AG09309 (cell line): ENCODE measurements around the gene CAMK2B.

Experiments used
- DNase-seq: peaks from one replicate; pipeline ENCODE4 v3.0.0-alpha.2; 2010; ENCODE audit warnings: low read depth
- H3K4me3 ChIP-seq: 2 replicates; pipeline ENCODE4 v1.5.1; 2011; ENCODE audit warnings: mild to moderate bottlenecking, low read depth, low read length, moderate library complexity; ENCODE audit not compliant: control insufficient read depth
- TF ChIP-seq, protein P1 (sequence below): IDR thresholded peaks from 2 replicates; pipeline ENCODE4 v1.5.1; 2011; ENCODE audit warnings: mild to moderate bottlenecking, low read depth, low read length, inconsistent platforms; ENCODE audit not compliant: insufficient read depth, control insufficient read depth; ENCODE audit errors: missing control alignments

Gene CAMK2B

DNA sequence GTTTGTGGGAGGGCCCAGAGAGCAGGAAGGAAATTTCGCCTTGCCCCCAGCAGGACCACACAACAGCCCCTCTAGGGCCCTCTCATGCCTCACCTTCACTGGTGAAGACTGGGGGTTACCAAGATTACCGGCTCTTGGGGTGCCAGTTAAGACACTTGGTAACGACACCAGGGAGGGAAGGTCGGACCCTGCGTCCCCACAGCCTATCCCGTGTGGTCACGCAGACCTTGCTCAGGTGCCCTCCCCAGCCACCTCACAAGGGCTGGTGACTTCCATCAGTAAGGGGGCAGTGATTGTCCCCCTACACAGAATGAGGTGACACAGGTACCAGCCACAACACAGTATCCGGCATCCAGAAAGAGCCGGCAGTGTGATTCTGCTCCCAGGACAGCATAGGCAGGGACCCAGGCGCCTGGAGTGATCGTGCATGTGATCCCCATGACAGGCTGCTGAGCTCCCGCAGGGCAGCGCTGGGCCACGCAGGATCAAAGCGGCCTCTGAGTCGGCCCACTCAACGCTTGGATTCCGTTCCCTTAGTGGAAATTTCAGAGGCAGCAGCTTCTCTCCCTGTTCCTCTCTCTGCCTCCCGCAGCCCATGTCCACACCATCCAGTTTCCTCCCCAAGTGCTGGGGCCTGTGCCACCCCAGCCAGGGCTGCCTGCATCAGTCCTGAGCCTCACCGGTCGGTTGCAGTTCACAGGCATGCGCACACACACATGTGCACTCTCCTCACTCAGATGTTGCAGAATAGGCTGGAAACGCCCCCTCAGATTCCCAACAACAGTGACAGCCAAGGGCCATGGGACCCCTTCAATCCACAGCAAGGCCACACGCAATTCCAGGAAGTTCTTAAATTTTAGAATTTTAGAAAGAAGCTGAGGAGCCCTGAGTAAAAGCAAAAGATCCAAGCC, 35.8 kb downstream of the CAMK2B start:
- TF ChIP-seq, protein P1, sequence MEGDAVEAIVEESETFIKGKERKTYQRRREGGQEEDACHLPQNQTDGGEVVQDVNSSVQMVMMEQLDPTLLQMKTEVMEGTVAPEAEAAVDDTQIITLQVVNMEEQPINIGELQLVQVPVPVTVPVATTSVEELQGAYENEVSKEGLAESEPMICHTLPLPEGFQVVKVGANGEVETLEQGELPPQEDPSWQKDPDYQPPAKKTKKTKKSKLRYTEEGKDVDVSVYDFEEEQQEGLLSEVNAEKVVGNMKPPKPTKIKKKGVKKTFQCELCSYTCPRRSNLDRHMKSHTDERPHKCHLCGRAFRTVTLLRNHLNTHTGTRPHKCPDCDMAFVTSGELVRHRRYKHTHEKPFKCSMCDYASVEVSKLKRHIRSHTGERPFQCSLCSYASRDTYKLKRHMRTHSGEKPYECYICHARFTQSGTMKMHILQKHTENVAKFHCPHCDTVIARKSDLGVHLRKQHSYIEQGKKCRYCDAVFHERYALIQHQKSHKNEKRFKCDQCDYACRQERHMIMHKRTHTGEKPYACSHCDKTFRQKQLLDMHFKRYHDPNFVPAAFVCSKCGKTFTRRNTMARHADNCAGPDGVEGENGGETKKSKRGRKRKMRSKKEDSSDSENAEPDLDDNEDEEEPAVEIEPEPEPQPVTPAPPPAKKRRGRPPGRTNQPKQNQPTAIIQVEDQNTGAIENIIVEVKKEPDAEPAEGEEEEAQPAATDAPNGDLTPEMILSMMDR = no peak
- DNase-seq = no peak
- H3K4me3 ChIP-seq = no peak overlapping the region

DNA sequence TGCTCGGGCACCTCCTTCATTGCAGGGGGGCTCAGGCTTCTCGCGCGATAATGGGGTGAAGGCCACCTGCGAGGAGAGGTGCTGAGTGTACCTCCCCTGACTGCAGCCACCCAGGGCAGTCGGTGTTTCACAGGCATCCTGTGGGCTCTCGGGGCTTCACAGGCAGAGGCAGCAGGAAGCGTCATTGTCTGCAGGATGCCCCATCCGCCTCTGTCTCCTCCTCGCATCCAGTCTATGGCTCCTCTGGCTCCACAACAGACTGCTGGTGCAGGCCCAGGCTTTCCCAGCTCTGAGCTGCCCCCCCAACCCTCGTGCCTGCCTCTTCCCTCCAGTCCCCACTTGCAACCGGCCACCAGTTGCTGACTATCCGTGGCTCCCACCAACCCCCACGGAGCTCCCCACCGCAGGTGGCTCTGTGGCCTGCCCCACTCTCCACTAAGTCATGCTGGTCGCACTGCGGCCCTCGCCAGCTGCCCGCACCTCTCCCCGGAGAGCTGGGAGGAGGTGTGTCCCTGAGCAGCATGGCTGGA, 36.5 kb downstream of the CAMK2B start:
- DNase-seq = no peak
- TF ChIP-seq, protein P1 = no peak

DNA sequence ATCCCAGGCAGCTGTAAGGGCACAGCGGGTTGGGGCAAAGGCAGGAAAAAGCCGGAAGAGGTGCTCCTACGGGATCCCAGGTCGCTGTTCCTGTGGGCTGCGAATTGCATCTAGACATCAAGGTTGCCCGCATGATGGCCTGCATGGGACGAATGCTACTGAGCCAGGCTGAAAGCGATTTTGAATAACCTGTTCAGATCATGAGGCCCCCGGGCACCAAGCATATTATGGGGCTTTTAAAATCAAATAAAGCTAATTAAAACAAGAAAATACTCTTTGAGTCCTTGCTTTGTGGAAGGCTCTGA, 37.1 kb downstream of the CAMK2B start:
- no peak for DNase-seq
- TF ChIP-seq, protein P1 = no peak
- no peak overlapping the region for H3K4me3 ChIP-seq

More for the DNA sequence above, 36.5 kb downstream of the CAMK2B start:
- H3K4me3 ChIP-seq = no peak overlapping the region

DNA sequence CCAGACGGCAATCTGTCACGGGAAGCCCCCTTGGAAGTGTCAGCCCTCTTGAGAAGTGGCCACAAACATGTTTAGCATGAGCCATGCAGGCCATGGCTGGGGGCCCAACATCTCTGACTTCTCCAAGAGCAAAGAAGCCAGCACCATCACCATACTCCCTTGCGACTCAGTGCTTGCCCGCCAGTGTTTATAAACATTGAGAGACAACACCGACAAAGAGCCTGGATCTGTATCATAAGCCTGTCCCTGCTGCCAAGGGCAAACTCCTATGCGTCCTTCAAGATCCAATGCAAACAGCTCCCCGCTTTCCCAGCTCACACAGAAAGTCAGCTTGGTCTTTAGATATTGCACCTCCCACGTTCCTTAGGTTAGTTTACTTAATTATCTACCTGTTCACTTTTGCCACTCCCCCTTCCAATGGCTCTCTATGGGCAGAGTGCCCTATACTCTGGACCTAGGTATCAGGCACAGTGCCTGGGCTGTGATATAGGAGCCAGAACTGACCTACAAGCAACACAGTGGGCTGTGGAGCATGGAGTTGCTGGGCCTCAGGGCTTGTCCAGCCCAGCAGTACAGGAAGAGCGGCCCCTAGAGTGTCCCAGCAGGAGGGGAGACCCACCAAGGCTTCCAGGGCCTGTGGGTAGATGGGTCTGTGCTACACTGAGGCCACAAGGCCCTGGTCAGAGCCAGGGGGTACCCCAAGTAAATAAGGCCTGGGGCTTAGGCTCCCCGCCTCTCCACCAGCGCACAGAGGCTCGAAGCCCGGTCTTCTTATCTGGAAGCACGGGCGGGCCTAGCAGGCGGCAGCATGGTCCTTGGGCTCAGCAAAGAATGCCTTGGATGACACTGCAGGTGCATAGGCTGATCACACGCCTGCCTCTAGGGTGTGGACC, 37.7 kb downstream of the CAMK2B start:
- TF ChIP-seq, protein P1 = no peak
- DNase-seq = no peak
- no peak overlapping the region for H3K4me3 ChIP-seq

DNA sequence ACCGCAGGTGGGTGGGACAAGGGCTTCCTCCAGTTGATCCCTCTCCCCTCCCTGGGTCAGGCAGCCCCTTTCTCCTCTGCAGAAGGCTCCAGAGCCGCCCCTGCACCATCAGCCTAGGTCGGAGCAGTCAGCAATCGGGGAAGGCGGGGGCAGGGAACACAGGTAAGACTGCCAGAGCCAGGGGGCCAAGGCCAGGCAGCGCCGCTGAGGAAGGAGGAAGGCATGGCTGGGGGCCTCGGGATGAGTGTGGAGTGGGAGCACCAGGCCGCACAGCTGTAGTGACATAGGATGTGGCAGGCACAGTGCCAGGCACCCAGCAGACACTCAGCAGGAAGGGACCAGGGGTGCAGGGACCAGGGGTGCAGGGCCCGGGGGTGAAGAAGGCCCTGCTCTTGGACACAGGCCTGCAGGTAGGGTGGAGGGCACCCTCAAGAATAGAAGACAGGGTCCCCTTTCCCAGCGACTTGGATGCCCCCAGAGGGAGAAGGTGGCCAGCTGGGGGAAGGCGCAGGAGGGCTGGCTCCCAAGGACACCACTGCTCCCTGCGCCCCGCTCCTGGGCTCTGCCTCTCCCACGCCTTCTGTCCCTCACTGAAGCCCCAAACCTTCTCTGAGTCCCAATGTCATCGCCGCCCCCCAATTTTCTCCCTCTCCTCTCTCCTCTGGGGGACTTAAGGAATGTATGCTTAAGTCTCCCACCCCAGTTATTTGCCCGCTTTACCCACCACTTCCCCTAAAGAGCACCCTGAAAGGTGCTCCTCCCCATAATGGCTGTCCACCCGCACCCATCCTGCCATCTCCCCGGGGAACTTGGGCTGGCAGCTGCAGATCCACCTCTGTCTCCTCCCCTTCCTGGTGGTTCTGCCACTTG, 38.5 kb downstream of the CAMK2B start:
- TF ChIP-seq, protein P1 = no peak

DNA sequence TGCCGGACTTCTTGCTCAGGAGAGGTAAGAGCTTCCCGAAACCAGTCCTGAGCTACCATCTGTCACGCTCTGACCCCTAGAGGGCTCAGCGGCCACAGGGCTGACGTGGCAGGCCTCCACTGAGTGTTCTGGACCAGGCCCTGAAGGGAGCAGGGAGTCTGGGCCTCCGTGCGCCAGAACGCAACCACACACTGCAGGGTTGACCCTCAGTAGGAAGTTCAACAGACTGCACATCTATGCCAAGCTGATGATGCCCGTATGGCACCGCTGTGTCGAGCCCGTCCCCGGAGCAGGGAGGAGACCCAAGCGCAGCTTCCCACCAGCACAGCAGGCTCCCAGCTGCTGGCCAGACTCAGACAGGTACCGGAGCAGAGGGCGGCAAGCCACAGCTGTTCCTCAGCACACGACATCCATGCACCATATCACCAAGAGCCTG, 39.2 kb downstream of the CAMK2B start:
- no peak overlapping the region for H3K4me3 ChIP-seq
- DNase-seq = no peak
- TF ChIP-seq, protein P1 = no peak

More for the DNA sequence above, 38.5 kb downstream of the CAMK2B start:
- DNase-seq = no peak
- H3K4me3 ChIP-seq = no peak overlapping the region
